GM18873 (cell line): ENCODE results near the gene CYTH3.

Experiments
- ATAC-seq: cut with Tn5 transposase; IDR thresholded peaks from one replicate; pipeline ENCODE4 v1.9.1; 2021; ENCODE audit warnings: mild to moderate bottlenecking, moderate library complexity, moderate number of reproducible peaks; ENCODE audit not compliant: unreplicated experiment, low FRiP score

Gene CYTH3

GRCh38 chr7:6259257-6259656 lies 13.2 kb downstream of the CYTH3 start:
- ATAC-seq: no peak

- no peak for ATAC-seq
These were observed 13.8 kb downstream of the CYTH3 start for GRCh38 chr7:6258440-6259182.

GRCh38 chr7:6257675-6258074 lies 14.7 kb downstream of the CYTH3 start:
- ATAC-seq: no peak

GRCh38 chr7:6256677-6257535 lies 15.5 kb downstream of the CYTH3 start:
- ATAC-seq: no peak

GRCh38 chr7:6256109-6256483 lies 16.3 kb downstream of the CYTH3 start:
- ATAC-seq: no peak

GRCh38 chr7:6254866-6255265 lies 17.6 kb downstream of the CYTH3 start:
- no peak for ATAC-seq

- no peak for ATAC-seq
These were observed 19.7 kb downstream of the CYTH3 start for GRCh38 chr7:6252748-6253147.

GRCh38 chr7:6252341-6252746 lies 20.1 kb downstream of the CYTH3 start:
- ATAC-seq: no peak

GRCh38 chr7:6251653-6252052 lies 20.8 kb downstream of the CYTH3 start:
- ATAC-seq: no peak

- no peak for ATAC-seq
These were observed 22.0 kb downstream of the CYTH3 start for GRCh38 chr7:6250364-6250833.

GRCh38 chr7:6249043-6249442 lies 23.4 kb downstream of the CYTH3 start:
- ATAC-seq: no peak

- ATAC-seq: no peak
These were observed 23.8 kb downstream of the CYTH3 start for GRCh38 chr7:6248581-6248980.

- ATAC-seq: no peak
These were observed 26.0 kb downstream of the CYTH3 start for GRCh38 chr7:6246251-6246917.

- no peak for ATAC-seq
These were observed 28.4 kb downstream of the CYTH3 start for GRCh38 chr7:6244021-6244420.

- ATAC-seq: no peak
These were observed 29.3 kb downstream of the CYTH3 start for GRCh38 chr7:6243168-6243567.

GRCh38 chr7:6242561-6242960 lies 29.9 kb downstream of the CYTH3 start:
- no peak for ATAC-seq

GRCh38 chr7:6241607-6241973 lies 30.8 kb downstream of the CYTH3 start:
- no peak for ATAC-seq

- no peak for ATAC-seq
These were observed 34.0 kb downstream of the CYTH3 start for GRCh38 chr7:6238309-6238925.

GRCh38 chr7:6237730-6238129 lies 34.7 kb downstream of the CYTH3 start:
- no peak for ATAC-seq

- ATAC-seq: no peak
These were observed 35.4 kb downstream of the CYTH3 start for GRCh38 chr7:6237011-6237410.
